Neural progenitor cell (in vitro differentiated cells): ENCODE data around the gene GAMT. TPM values are rescaled to one million over a fixed set of nuclear protein-coding genes. Genes with fewer than 3 reads are reported as not detected.

Experiments
- DNase-seq: peaks from one replicate; pipeline ENCODE4 v3.0.0-alpha.2; 2016; ENCODE audit warnings: low spot score
- H2AFZ ChIP-seq: fragments of 200-600 bp; sonication (generic); replicated peaks from 2 replicates; pipeline ENCODE4 v1.6.1; 2016; ENCODE audit warnings: antibody characterized with exemption
- H3F3A ChIP-seq: fragments of 200-600 bp; sonication (generic); 2 replicates; pipeline ENCODE4 v1.6.1; 2016; ENCODE audit warnings: antibody characterized with exemption, low read depth
- H3K27ac ChIP-seq: fragments of 200-600 bp; sonication (generic); 2 replicates; pipeline ENCODE4 v1.5.1; 2016; ENCODE audit warnings: mild to moderate bottlenecking
- H3K27me3 ChIP-seq: fragments of 200-600 bp; sonication (generic); 2 replicates; pipeline ENCODE4 v1.6.1; 2016; ENCODE audit warnings: mild to moderate bottlenecking, moderate library complexity
- H3K36me3 ChIP-seq: fragments of 200-600 bp; sonication (generic); 2 replicates; pipeline ENCODE4 v1.5.1; 2016
- H3K4me1 ChIP-seq: fragments of 200-600 bp; sonication (generic); 2 replicates; pipeline ENCODE4 v1.6.1; 2016; ENCODE audit warnings: mixed run types
- H3K4me2 ChIP-seq: fragments of 200-600 bp; sonication (generic); 2 replicates; pipeline ENCODE4 v1.6.1; 2016
- H3K4me3 ChIP-seq: fragments of 200-600 bp; sonication (generic); 2 replicates; pipeline ENCODE4 v1.5.1; 2016
- H3K79me2 ChIP-seq: fragments of 200-600 bp; sonication (generic); 2 replicates; pipeline ENCODE4 v1.6.1; 2016; ENCODE audit warnings: low read depth
- H3K9ac ChIP-seq: fragments of 200-600 bp; sonication (generic); 2 replicates; pipeline ENCODE4 v1.6.1; 2016
- H3K9me3 ChIP-seq: fragments of 200-600 bp; sonication (generic); 2 replicates; pipeline ENCODE4 v1.5.1; 2016; ENCODE audit warnings: low read depth
- H4K20me1 ChIP-seq: fragments of 200-600 bp; sonication (generic); 2 replicates; pipeline ENCODE4 v1.6.1; 2016; ENCODE audit warnings: low read depth
- H3K27ac Mint-ChIP-seq: 3 replicates; pipeline ENCODE4 v1.8.0; 2021; ENCODE audit warnings: mixed read lengths
- H3K27me3 Mint-ChIP-seq: 2 replicates; pipeline ENCODE4 v1.8.0; 2022; ENCODE audit warnings: low read depth, mild to moderate bottlenecking, inconsistent platforms, moderate library complexity, mixed read lengths; ENCODE audit not compliant: insufficient read depth
- H3K36me3 Mint-ChIP-seq: 3 replicates; pipeline ENCODE4 v1.8.0; 2021; ENCODE audit warnings: mixed read lengths
- H3K4me1 Mint-ChIP-seq: 3 replicates; pipeline ENCODE4 v1.8.0; 2021; ENCODE audit warnings: mixed read lengths
- H3K4me3 Mint-ChIP-seq: 3 replicates; pipeline ENCODE4 v1.8.0; 2021; ENCODE audit warnings: mild to moderate bottlenecking, moderate library complexity, mixed read lengths
- H3K9me3 Mint-ChIP-seq: 3 replicates; pipeline ENCODE4 v1.8.0; 2020; ENCODE audit warnings: mixed read lengths
- EZH2 ChIP-seq: fragments of 200-600 bp; sonication (generic); IDR thresholded peaks from 2 replicates; pipeline ENCODE4 v1.6.1; 2017; ENCODE audit warnings: antibody characterized with exemption, mild to moderate bottlenecking, moderate library complexity
- EZH2phosphoT487 ChIP-seq: fragments of 200-600 bp; sonication (generic); IDR thresholded peaks from 2 replicates; pipeline ENCODE4 v1.6.1; 2017; ENCODE audit warnings: antibody characterized with exemption
- total RNA-seq: library from RNA; depleted of rRNA; stranded (reverse); fragments of >200 nt; gene quantifications from 2 replicates; pipeline ENCODE4 v1.2.3, GENCODE V29; 2015; ENCODE audit warnings: low replicate concordance
- TF ChIP-seq, protein P1 (sequence below): fragments of 200-600 bp; sonication (generic); IDR thresholded peaks from 2 replicates; pipeline ENCODE4 v1.5.1; 2017; ENCODE audit warnings: antibody characterized with exemption, mild to moderate bottlenecking

The GAMT gene
- total RNA-seq, 1 donor from 2014 or later, result 13.8 TPM

DNA sequence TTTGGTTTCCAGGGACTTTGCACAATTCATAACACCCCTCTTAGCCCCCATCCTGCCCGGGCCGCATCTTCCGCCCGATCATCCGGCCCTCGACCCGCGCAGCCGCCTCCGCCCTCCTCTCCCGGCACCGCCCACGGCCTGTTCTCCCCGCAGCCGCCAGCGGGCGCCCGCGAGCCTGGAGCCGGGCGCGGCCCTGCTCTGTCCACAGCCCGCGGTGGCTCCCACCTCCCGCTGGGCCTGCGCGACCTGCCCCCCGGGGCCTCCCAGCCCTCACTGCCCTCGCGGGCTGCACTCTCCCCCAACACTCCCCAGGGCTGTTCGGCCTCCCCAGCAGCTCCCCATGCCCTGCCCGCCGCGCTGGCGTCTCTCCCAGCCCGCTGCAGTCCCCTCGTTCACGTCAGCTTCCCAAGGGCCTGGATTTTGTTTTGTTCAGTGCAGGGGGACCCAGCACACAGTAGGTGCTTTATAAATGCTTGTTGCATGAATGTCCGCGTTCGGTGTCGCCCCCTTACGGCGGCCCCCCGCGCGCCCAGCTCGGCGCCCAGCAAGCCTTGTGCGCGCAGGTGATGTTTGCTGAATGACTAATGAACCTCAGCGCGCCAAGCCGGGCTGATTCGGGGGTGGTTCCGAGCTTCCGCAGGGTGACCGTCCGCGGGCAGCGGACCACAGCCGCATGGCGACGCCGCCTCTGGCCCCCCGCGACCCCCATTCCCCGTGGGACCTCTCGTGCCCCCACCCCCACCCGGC lies 44.0 kb upstream of the GAMT start:
- peaks cover 14% of the 10 kb centered on the region for H3K79me2 ChIP-seq
- no peak overlapping the region for H3K9ac ChIP-seq
- Mint-ChIP-seq H3K9me3 (no peaks in the 10 kb centered on the region), H3K4me3 (peak overlapping the region; percentile 83), H3K27ac (no peak overlapping the region), H3K36me3 (peaks cover 19% of the 10 kb centered on the region), H3K27me3 (peaks cover 17% of the 10 kb centered on the region), H3K4me1 (peaks cover 30% of the 10 kb centered on the region)
- peaks cover 7% of the 10 kb centered on the region for H3K4me1 ChIP-seq
- peaks cover 83% of the 10 kb centered on the region for H4K20me1 ChIP-seq
- H3K27ac ChIP-seq, result no peak overlapping the region
- H3K27me3 ChIP-seq, result peaks cover 64% of the 10 kb centered on the region
- no peaks in the 10 kb centered on the region for H3K9me3 ChIP-seq
- H2AFZ ChIP-seq, result peak overlapping the region; percentile 10
- peaks cover 11% of the 10 kb centered on the region for H3K36me3 ChIP-seq
- TF ChIP-seq, protein P1, sequence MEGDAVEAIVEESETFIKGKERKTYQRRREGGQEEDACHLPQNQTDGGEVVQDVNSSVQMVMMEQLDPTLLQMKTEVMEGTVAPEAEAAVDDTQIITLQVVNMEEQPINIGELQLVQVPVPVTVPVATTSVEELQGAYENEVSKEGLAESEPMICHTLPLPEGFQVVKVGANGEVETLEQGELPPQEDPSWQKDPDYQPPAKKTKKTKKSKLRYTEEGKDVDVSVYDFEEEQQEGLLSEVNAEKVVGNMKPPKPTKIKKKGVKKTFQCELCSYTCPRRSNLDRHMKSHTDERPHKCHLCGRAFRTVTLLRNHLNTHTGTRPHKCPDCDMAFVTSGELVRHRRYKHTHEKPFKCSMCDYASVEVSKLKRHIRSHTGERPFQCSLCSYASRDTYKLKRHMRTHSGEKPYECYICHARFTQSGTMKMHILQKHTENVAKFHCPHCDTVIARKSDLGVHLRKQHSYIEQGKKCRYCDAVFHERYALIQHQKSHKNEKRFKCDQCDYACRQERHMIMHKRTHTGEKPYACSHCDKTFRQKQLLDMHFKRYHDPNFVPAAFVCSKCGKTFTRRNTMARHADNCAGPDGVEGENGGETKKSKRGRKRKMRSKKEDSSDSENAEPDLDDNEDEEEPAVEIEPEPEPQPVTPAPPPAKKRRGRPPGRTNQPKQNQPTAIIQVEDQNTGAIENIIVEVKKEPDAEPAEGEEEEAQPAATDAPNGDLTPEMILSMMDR, result peak; percentile 86
- no peak for TF ChIP-seq EZH2phosphoT487
- H3K4me3 ChIP-seq, result peak overlapping the region; percentile 49
- peaks cover 81% of the 10 kb centered on the region for H3F3A ChIP-seq
- H3K4me2 ChIP-seq, result peak overlapping the region; percentile 75
- DNase-seq, result peak; percentile 82

- no peak overlapping the region for H3K4me3 ChIP-seq
- Mint-ChIP-seq H3K4me3 (peak overlapping the region; percentile 62), H3K36me3 (peaks cover 25% of the 10 kb centered on the region), H3K27me3 (peaks cover 10% of the 10 kb centered on the region), H3K9me3 (no peaks in the 10 kb centered on the region), H3K4me1 (peaks cover 21% of the 10 kb centered on the region), H3K27ac (no peak overlapping the region)
- peaks cover 29% of the 10 kb centered on the region for H3K27me3 ChIP-seq
- no peak overlapping the region for H3K4me2 ChIP-seq
- H3K36me3 ChIP-seq, result peaks cover 11% of the 10 kb centered on the region
- no peak overlapping the region for H3K27ac ChIP-seq
- no peak overlapping the region for H2AFZ ChIP-seq
- H3K9me3 ChIP-seq, result no peaks in the 10 kb centered on the region
- no peak for TF ChIP-seq EZH2
- TF ChIP-seq, protein P1, result no peak
- TF ChIP-seq EZH2phosphoT487, result no peak
- no peak for DNase-seq
- peaks cover 35% of the 10 kb centered on the region for H3K79me2 ChIP-seq
- peaks cover 77% of the 10 kb centered on the region for H4K20me1 ChIP-seq
- peaks cover 87% of the 10 kb centered on the region for H3F3A ChIP-seq
- H3K4me1 ChIP-seq, result peaks cover 10% of the 10 kb centered on the region
- no peak overlapping the region for H3K9ac ChIP-seq
Observed at GRCh38 chr19:1441677-1442438, 40.5 kb upstream of the GAMT start.

GRCh38 chr19:1441022-1441426 lies 39.7 kb upstream of the GAMT start:
- H2AFZ ChIP-seq, result no peak overlapping the region
- peaks cover 20% of the 10 kb centered on the region for H3K27me3 ChIP-seq
- peaks cover 77% of the 10 kb centered on the region for H4K20me1 ChIP-seq
- TF ChIP-seq EZH2phosphoT487 (no peak), EZH2 (no peak)
- TF ChIP-seq, protein P1, result no peak
- H3K4me1 ChIP-seq, result peaks cover 7% of the 10 kb centered on the region
- peaks cover 87% of the 10 kb centered on the region for H3F3A ChIP-seq
- H3K4me3 Mint-ChIP-seq, result peak overlapping the region; percentile 97
- H3K4me1 Mint-ChIP-seq, result peaks cover 21% of the 10 kb centered on the region
- no peak overlapping the region for H3K9ac ChIP-seq
- no peaks in the 10 kb centered on the region for H3K9me3 Mint-ChIP-seq
- H3K36me3 ChIP-seq, result peaks cover 11% of the 10 kb centered on the region
- H3K4me2 ChIP-seq, result no peak overlapping the region
- no peak overlapping the region for H3K27ac ChIP-seq
- H3K27ac Mint-ChIP-seq, result no peak overlapping the region
- H3K4me3 ChIP-seq, result no peak overlapping the region
- peaks cover 10% of the 10 kb centered on the region for H3K27me3 Mint-ChIP-seq
- no peaks in the 10 kb centered on the region for H3K9me3 ChIP-seq
- DNase-seq, result no peak
- H3K79me2 ChIP-seq, result peaks cover 35% of the 10 kb centered on the region
- H3K36me3 Mint-ChIP-seq, result peaks cover 25% of the 10 kb centered on the region
